GM19455 (cell line): ENCODE measurements around the gene TAF11.
"Not testable (repeated sequence)": the region's sequence is repeated elsewhere in the genome, so short reads cannot be mapped to it uniquely, and the experiment has no call there.

Experiments
- ATAC-seq: cut with Tn5 transposase; IDR thresholded peaks from one replicate; pipeline ENCODE4 v1.9.1; 2021; ENCODE audit not compliant: unreplicated experiment

The TAF11 gene

DNA sequence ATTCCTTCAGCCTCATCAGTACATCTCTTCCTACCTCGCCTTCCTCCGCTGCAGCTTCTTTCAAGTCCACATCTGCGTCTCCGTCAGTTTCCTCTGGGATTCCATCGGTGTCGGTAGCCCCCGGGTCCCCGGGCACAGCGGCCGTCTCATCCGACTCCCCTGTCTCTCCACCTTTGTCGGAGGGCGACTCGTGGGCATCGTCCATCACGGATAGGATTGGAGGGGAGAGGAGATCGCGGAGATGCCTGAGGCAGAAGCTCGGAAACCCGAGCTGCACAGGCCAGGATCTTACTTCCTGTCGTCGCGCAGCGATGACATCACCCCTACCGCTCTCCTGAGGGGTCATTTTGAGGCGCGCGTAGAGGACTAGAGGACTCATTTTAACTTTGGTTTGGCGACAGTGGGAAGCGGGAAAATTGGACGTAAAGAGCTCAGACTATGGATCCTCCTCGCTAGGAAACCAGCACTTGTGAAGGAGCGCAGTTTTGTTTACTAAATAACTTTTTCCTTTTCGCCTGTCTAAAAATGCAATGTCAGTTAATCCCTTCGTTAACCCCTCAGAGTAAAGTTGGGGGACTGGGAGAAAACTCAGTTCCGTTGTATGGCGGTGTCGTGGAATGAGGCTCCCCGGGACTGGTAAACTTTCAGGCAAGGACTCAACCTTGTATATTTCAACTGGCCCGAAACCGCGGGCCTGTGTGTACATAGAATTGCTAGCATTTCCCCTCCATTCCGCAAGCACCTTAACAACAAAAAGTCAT is at the start of gene TAF11:
Gene TAF11 (minus strand): TSS at position 290 of the 761 bp plus-strand sequence. CDS start 85 bp downstream, at position 205.
- ATAC-seq = peak; percentile 66

DNA sequence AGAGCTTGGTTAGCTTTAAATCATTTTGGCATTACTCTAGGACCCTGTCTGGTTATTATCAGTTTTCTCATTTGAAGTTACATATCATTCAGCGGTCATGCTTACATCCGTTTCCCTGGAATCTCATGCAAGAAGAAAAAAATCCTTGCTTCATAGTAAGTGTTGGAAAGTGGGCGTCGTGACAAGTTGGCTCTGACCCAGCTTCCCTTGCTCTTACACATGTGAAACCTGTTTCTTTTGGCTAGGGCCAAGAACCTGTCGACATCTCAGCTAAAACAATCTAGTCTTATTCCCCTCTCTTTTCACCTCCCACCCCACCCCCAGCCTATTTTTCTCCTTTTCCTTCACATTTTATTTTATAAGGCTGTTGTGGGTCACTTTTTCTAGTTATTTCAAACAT is 46.7 kb upstream of the TAF11 start:
- no peak for ATAC-seq

DNA sequence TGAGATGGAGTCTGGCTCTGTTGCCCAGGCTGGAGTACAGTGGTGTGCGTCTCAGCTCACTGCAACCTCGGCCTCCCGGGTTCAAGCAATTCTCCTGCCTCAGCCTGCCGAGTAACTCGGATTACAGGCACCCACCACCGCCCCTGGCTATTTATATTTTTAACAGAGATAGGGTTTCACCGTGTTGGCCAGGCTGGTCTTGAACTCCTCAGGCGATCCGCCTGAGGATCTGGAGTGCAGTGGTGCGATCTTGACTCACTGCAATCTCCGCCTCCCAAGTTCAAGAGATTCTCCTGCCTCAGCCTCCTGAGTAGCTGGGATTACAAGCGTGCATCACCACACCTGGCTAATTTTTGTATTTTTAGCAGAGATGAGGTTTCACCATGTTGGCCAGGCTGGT is 44.4 kb upstream of the TAF11 start:
- not testable (repeated sequence) for ATAC-seq

DNA sequence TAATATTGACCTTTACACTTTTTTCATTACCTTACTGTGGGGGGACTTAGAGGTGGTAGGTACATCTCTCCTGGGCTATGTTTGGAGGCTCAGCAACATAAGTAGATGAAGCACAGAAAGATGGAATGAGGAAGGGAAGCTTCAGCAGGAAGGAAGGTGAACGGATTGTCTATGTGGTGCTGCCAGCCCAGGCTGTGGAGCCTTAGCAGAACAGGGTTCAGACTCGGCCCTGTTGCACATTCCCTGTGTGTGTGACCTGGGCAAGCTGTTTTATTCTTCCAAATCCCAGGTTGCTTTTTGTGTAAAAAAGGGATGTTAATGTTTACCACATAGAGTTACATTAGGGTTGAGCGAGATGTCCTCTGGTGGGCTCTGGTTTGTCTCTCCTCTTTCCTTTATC is 42.4 kb upstream of the TAF11 start:
- ATAC-seq = no peak

DNA sequence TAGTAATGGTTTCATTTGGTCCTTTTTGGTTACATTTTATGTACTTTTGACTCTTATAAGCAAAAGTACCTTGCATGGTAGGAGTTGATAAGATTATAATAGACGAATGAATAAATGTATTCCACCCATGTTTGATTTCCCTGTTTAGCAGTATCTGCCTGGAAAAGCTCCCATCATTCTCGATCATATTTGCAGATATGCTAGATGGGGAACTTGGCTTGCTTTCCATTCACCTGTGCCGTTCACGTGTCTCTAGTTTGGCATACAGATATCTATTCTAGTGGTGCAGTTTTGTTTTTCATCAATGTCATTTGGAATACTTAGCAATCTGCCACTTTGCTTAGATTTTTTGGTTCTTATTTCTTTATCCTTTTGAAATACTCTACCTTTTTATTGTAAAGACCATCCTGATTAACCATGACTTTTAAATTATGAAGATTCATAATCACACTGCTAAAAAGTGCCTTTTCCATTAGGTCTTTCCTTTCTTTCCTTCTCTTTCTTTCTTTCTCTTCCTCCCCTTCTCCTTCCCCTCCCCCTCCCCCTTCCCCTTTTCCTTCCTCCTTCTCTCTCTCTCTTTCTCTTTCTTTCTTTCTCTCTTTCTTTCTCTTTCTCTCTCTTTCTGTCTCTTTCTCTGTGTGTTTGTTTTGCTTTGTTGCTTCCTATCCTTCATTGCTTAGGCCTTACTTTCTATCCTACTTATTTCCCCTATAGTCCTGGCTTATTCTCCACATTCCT is 41.6 kb upstream of the TAF11 start:
- ATAC-seq = no peak

- no peak for ATAC-seq
Observed at GRCh38 chr6:34928695-34929094, 40.9 kb upstream of the TAF11 start.

DNA sequence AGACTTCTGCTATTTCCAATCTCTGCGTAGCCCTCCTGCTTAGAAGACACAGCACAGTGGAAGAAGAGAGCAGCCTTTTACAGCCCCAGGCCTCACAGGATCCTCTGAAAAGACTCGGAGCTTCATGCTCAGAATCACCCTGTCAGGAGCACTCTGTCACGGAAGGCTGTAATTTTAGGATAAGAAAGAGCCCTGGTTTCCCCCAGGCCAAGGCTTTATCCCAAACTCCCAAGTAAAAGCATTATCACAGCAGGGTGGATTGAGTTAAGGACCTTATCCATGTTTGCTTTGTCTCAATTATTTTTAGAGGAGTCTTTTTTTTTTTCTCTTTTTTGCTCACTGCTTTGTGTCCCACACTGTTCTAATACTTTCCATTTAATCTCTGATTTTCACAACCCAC is 40.4 kb upstream of the TAF11 start:
- ATAC-seq = no peak

- ATAC-seq = no peak
Observed at GRCh38 chr6:34926655-34927054, 38.8 kb upstream of the TAF11 start.

GRCh38 chr6:34924831-34925625 is 37.2 kb upstream of the TAF11 start:
- ATAC-seq = no peak

- ATAC-seq = no peak
Observed at GRCh38 chr6:34922177-34922663, 34.4 kb upstream of the TAF11 start.

DNA sequence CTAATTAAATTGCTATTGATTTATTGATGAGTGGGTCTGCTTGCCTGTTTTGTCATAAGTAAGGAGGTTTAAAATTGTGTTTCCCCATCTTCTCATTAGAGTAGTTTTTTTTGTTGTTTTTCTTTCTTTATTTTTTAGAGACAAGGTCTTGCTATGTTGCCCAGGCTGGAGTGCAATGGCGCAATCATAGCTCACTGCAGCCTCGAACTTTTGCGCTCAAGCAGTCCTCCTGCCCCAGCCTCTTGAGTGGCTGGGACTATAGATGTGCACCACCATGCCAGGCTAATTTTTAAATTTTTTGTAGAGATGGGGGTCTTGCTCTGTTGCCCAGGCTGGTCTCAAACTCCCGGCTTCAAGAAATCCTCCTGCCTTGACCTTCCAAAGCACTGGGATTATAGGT is 32.3 kb upstream of the TAF11 start:
- ATAC-seq = no peak

DNA sequence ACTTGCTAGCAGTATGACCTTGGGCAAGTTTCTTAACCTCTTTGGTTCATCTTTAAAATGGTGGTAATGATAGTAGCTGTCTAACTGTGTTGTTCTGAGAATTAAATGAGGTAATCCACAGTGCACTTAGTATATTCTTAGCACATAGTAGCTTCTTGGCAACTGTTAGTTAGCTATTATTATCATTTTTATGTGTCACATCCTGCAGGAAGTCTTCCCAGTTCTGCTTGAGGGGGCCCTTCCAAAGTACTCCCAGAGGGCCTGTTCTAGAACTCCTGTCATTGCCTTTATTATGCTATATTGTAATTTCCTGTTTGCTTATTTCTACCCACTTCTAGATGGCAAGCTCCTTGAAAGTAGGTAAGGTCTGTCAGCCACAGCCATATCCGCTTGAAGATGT is 31.8 kb upstream of the TAF11 start:
- ATAC-seq = no peak

GRCh38 chr6:34917626-34918285 is 29.9 kb upstream of the TAF11 start:
- ATAC-seq = no peak

DNA sequence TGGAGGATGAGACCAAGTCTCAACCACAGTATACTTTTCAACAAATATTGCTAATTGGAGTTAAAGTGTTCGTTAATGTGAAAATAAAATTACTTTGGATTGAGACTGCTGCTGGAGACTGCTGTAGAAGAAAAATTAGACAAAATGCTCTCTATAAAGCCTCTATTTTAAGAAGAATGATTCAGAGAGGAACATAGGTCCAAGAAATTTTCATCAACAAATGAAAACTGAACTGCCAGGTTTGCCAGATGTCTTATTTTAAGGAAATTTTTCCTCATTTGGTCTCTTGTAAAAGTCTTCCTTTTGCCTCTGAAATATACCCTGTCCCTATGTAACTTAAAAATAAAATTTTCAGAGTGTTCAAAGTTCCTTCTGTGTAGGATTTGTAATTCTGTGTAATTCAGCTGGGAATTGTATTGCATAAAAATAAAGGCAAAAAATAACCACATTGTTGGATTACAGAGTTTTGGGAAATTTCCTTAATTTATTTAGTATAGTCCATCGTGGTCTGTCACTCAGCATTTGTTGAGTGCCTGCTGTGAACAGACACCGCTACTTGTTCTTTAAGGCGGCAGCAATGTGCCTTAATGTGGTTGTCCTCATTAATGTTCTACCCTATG is 28.6 kb upstream of the TAF11 start:
- ATAC-seq = no peak

DNA sequence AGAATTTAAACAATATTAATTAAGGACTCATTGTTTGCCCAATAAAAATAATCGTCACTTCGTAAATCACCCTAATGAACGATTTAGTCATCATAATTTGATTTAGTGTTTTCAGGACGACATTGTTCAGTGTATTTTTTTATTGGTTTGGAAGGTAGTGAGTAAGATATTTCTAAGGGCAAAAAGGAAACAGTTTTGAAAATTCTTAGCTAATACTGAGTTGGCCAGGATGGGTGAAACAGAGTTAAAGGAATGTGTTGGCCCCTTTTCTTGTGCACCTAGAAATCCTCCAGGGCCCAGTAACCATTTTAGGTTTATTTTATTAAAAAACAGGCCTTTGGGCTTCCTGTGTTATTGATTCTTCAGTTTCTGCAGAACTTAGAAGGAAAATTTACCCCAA is 26.5 kb upstream of the TAF11 start:
- no peak for ATAC-seq

GRCh38 chr6:34912715-34913464 is 25.0 kb upstream of the TAF11 start:
- ATAC-seq = no peak

GRCh38 chr6:34911822-34912221 is 24.0 kb upstream of the TAF11 start:
- no peak for ATAC-seq

- ATAC-seq = no peak
Observed at GRCh38 chr6:34909320-34909883, 21.6 kb upstream of the TAF11 start.

DNA sequence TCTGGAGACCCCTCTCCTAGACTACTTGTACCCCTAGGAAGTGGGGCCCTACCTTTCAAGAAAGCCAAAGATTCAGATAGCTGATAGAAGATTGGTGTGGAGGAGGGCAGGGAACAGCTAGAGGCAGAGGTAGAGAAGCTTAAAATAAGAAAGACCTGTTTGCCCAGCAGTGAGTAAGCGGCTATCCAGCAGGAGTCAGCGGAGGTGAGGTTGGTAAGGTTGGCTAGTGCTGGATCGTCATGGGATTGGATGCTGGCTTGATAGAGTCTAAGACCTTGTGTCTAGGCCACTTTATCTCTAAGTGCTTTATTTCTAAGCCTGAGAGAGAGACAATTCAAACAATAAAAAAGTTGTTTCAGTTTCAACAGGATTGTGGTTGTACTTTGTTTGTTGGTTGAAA is 20.4 kb upstream of the TAF11 start:
- no peak for ATAC-seq

- ATAC-seq = no peak
Observed at GRCh38 chr6:34906826-34907225, 19.0 kb upstream of the TAF11 start.
